ENCODE results near the gene HPS4. TPM values are rescaled to one million over a fixed set of nuclear protein-coding genes. Genes with fewer than 3 reads are reported as not detected.
"Not testable (repeated sequence)": the region's sequence is repeated elsewhere in the genome, so short reads cannot be mapped to it uniquely, and the experiment has no call there.

The HPS4 gene
- total RNA-seq, 1 donor, result 38.5 TPM

DNA sequence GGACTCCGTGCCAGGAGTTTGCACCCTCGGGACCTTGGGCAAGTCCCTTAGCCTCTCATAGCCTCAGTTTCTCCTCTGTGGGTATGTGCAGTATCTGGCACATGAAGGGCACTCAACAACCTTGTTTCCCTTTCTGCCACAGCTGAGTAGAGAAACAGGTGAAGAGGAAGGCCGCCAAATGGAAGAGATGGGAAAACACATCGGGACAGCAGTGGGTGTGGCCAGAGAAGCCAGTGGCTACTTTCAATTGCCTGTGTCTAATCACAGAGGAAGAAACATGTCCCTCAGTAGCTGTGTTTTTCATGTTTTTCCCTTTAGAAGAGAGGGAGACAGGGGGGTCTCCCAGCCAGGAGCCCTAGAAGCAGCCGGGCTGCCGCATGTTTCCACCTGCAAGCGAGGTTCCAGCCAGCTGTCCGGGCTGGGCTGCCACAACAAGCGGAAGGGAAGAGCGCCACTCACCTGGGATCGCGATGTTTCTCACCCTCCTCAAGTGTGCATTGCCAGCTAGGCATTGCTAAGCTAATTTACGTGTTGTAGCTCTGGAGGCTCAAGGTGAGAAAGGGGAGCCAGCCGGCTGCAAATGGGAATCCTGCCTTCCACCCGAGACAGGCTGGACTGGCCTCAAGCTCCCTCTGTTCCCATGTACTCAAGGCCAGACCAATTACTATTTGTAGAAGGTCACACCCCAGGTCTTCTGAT lies 37.9 kb downstream of the HPS4 start:
- H3K4me3 ChIP-seq (ENCODE audit: low read depth, low read length), result no peak overlapping the region
- no peak for DNase-seq (ENCODE audit: low read depth)
- TF ChIP-seq, protein P1, sequence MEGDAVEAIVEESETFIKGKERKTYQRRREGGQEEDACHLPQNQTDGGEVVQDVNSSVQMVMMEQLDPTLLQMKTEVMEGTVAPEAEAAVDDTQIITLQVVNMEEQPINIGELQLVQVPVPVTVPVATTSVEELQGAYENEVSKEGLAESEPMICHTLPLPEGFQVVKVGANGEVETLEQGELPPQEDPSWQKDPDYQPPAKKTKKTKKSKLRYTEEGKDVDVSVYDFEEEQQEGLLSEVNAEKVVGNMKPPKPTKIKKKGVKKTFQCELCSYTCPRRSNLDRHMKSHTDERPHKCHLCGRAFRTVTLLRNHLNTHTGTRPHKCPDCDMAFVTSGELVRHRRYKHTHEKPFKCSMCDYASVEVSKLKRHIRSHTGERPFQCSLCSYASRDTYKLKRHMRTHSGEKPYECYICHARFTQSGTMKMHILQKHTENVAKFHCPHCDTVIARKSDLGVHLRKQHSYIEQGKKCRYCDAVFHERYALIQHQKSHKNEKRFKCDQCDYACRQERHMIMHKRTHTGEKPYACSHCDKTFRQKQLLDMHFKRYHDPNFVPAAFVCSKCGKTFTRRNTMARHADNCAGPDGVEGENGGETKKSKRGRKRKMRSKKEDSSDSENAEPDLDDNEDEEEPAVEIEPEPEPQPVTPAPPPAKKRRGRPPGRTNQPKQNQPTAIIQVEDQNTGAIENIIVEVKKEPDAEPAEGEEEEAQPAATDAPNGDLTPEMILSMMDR (IDR thresholded peaks at IDR 0.05; ENCODE audit: insufficient read depth, low read length), result no peak

DNA sequence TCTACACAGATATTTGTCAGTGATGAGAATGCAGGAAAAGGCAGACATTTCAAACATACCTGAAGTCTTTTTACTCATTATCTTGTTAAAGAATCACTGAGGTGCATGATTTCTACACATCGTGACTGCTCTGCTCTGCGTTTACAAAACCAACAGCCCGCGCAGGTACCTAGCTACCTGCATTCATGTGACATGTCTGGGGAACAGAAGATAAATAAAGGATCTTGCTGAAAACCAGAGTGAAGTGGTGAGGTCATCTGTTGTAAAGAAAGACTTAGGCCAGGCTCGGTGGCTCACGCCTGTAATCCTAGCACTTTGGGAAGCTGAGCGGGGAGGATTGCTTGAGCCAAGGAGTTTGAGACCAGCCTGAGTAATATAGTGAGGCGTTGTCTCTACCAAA lies 38.8 kb downstream of the HPS4 start:
- no peak for DNase-seq (ENCODE audit: low read depth)
- no peak overlapping the region for H3K4me3 ChIP-seq (ENCODE audit: low read depth, low read length)
- TF ChIP-seq, protein P1 (IDR thresholded peaks at IDR 0.05; ENCODE audit: insufficient read depth, low read length), result no peak

DNA sequence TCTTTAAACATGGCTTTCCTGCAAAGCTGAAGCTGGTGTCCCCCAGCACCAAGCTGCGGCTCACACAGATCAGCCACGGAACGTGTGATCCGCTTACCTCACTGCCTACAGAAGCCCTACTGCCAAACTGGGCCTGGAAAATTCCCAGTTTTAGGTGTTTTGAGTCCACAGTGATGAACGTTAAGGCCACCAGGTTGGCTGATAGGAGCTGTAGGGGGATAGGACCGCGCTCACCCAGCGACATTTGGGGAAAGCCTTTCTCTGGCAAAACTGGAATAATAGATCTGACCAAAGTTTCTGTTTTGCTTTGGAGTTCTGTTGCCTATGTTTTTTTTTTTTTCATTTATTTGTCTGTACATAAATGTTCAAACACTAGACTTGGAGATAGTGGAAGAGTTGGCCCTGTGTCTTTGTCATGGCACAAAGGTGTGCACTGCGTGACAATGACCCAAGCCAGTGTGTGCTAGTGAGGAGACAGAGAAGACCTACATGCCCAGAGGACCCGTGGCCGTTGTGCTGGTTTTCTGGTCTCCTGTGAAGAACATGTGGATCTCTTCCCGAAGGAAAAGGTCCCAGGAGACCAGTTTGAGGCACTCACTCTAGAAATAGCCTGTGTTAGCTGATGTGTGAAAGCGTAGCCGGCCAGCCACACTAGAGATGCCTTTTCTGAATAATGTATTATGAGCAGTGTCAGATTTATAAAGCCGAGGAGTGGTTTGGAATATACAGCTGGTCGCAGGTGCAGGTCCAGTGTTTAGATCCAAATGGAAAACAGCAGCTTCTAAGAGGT lies 39.5 kb downstream of the HPS4 start:
- TF ChIP-seq, protein P1 (IDR thresholded peaks at IDR 0.05; ENCODE audit: insufficient read depth, low read length), result no peak
- DNase-seq (ENCODE audit: low read depth), result no peak
- no peak overlapping the region for H3K4me3 ChIP-seq (ENCODE audit: low read depth, low read length)

DNA sequence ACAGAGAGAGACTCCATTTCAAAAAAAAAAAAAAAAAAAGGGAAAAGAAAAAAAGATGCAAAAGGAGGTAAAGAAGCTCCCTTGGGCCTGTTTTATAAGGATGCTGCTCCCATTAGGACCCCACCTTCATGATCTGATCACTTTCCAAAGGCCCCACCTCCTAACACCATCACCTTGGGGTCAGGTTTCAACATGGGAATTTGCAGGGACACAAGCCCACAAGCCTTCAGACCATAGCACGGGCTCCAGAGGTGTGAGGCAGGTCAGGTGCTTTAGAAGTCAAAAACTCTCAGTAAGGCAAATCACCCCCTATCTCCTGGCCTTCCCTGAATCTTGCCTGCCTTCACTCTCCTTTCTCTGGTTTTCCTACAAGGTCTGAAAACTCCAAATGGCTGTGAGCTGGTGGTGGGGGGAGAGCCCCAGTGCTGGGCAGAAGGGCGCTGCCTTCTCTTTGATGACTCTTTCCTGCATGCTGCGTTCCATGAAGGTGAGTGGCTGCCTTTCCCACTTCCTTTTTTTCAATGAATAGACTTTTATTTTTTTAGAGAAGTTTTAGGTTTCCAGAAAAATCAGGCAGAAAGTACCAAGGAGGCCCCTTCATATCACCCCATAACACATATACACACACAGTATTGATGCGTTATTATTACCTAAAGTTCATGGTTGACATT lies 41.4 kb downstream of the HPS4 start:
- H3K4me3 ChIP-seq (ENCODE audit: low read depth, low read length), result no peak overlapping the region
- TF ChIP-seq, protein P1 (IDR thresholded peaks at IDR 0.05; ENCODE audit: insufficient read depth, low read length), result no peak
- no peak for DNase-seq (ENCODE audit: low read depth)

DNA sequence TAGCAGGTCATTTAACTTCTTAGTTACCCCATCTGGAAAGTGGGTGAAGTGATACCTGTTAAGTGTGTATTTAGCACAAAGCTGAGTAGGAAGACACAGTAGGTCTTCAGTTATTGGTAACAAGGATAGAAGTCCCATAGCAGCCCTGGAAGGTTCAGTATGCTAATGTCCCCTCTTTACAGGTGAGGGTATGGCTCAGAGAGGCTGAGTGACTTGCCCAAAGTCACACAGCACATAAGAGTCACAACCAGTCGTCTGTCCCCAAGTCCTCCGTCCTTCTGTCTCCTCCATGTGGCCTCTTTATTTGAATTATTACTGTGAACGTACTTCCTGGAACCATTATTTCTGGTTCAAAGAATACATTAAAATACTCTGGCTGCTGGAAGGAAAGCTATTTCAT lies 44.0 kb downstream of the HPS4 start:
- no peak overlapping the region for H3K4me3 ChIP-seq (ENCODE audit: low read depth, low read length)
- no peak for DNase-seq (ENCODE audit: low read depth)
- TF ChIP-seq, protein P1 (IDR thresholded peaks at IDR 0.05; ENCODE audit: insufficient read depth, low read length), result no peak

DNA sequence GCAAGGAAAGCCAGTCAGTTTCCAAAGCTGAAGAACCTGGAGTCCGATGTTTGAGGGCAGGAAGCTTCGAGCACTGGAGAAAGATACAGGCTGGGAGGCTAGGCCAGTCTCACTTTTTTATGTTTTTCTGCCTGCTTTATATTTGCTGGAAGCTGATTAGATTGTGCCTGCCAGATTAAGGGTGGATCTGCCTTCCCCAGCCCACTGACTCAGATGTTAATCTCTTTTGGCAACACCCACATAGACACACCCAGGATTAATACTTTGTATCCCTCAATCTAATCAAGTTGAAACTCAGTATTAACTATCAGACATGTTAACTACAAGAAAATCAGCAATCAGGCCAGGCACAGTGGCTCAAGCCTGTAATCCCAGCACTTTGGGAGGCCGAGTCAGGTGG lies 44.8 kb downstream of the HPS4 start:
- peak; percentile 38 for DNase-seq (ENCODE audit: low read depth)

More for the DNA sequence above, 44.8 kb downstream of the HPS4 start:
- not testable (repeated sequence) for H3K4me3 ChIP-seq (ENCODE audit: low read depth, low read length)
